Measurements from ENCODE around the gene E2F2. TPM values are rescaled to one million over a fixed set of nuclear protein-coding genes. Genes with fewer than 3 reads are reported as not detected.

The E2F2 gene
- total RNA-seq, 2 donors from 2014 or later = 0.14 to 0.35 TPM

DNA sequence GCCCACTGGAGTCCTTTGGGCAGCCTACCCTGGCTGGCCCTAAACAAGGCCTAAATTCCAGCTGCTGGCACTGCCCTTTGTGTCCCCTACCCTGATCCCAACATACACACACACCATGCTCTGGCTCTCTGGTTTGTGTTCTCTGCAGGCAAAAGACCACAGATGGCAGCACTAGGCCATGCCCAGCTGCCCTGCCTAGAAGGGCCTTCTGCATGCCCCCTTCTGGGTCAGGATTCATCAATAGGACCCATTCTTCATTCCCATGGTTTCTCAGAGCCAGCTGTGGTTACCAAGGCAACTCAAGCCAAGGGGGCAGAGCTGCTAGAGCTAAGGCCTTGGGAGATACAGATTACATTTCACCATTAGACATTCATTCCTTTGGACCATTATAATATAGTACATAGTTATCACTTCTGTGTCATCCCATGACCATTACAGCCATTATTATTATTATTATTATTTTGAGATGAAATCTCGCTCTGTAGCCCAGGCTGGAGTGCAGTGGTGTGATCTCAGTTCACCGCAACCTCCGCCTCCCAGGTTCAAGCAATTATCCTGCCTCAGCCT is 64.5 kb downstream of the E2F2 start:
- TF ChIP-seq, protein P1, sequence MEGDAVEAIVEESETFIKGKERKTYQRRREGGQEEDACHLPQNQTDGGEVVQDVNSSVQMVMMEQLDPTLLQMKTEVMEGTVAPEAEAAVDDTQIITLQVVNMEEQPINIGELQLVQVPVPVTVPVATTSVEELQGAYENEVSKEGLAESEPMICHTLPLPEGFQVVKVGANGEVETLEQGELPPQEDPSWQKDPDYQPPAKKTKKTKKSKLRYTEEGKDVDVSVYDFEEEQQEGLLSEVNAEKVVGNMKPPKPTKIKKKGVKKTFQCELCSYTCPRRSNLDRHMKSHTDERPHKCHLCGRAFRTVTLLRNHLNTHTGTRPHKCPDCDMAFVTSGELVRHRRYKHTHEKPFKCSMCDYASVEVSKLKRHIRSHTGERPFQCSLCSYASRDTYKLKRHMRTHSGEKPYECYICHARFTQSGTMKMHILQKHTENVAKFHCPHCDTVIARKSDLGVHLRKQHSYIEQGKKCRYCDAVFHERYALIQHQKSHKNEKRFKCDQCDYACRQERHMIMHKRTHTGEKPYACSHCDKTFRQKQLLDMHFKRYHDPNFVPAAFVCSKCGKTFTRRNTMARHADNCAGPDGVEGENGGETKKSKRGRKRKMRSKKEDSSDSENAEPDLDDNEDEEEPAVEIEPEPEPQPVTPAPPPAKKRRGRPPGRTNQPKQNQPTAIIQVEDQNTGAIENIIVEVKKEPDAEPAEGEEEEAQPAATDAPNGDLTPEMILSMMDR (IDR thresholded peaks at IDR 0.05) = no peak

DNA sequence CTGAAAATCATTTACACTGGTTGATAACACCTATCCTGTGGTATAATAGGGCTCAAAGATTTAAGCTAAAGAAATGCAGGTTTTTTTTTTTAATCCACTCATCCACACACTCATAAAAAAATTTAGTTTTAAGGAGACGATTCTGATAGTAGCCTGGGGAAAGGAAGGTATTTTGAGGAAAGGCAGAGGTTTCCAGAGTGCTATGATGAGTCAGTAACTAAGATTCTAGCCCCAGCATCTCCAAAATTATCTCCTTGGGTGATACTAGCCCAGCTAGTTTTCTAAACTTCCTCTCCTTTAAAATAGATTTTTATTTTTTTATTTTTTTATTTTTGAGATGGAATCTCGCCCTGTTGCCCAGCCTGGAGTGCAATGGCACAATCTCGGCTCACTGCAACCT is 67.7 kb downstream of the E2F2 start:
- no peak for ATAC-seq (ENCODE audit: insufficient number of reproducible peaks, low FRiP score, low read depth)
- Histone ChIP-seq H3K4me1 (ENCODE audit: control insufficient read depth in 1 of 2, low read depth in 2 of 2) (no peaks in the 10 kb centered on the region), H3K36me3 (no peaks in the 10 kb centered on the region), H3K4me3 (no peak overlapping the region), H3K27ac (no peak overlapping the region), H3K27me3 (replicated peaks; ENCODE audit: insufficient read depth) (no peaks in the 10 kb centered on the region), H3K9me3 (no peaks in the 10 kb centered on the region)
- TF ChIP-seq, protein P1 (IDR thresholded peaks at IDR 0.05) = no peak
- no peak for DNase-seq (ENCODE audit: low spot score)

More for the DNA sequence above, 64.5 kb downstream of the E2F2 start:
- Histone ChIP-seq H3K4me3 (no peak overlapping the region), H3K27ac (no peak overlapping the region), H3K36me3 (no peaks in the 10 kb centered on the region), H3K4me1 (ENCODE audit: control insufficient read depth in 1 of 2, low read depth in 2 of 2) (peaks cover 5 to 22% of the 10 kb centered on the region in 2 donors), H3K27me3 (replicated peaks; ENCODE audit: insufficient read depth) (no peaks in the 10 kb centered on the region), H3K9me3 (no peaks in the 10 kb centered on the region)
- ATAC-seq (ENCODE audit: insufficient number of reproducible peaks, low FRiP score, low read depth) (no peak), DNase-seq (ENCODE audit: low spot score) (no peak)

DNA sequence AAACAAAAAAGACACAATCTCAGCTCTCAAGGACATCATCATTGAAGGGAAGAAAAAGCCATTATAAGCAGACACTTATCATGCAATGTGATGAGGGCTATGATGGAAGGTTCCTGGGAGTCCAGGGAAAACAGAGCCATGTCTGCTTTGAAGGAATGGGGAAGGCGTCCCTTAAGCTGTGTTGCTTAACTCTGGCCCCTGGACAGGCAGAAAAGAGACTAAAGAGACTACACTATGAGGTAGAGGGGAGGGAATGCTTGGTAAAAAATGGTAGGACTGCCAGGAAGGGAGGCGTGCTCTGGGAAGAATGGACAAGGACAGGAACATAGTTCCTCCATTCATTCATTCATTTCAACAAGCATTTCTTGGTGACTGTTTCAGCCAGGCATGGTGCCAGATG is 68.3 kb downstream of the E2F2 start:
- ATAC-seq (ENCODE audit: insufficient number of reproducible peaks, low FRiP score, low read depth) (no peak), DNase-seq (ENCODE audit: low spot score) (no peak)
- Histone ChIP-seq H3K27ac (no peak overlapping the region), H3K4me3 (no peak overlapping the region), H3K9me3 (no peaks in the 10 kb centered on the region), H3K27me3 (replicated peaks; ENCODE audit: insufficient read depth) (no peaks in the 10 kb centered on the region), H3K36me3 (no peaks in the 10 kb centered on the region), H3K4me1 (ENCODE audit: control insufficient read depth in 1 of 2, low read depth in 2 of 2) (no peaks in the 10 kb centered on the region)
- TF ChIP-seq, protein P1 (IDR thresholded peaks at IDR 0.05) = no peak

DNA sequence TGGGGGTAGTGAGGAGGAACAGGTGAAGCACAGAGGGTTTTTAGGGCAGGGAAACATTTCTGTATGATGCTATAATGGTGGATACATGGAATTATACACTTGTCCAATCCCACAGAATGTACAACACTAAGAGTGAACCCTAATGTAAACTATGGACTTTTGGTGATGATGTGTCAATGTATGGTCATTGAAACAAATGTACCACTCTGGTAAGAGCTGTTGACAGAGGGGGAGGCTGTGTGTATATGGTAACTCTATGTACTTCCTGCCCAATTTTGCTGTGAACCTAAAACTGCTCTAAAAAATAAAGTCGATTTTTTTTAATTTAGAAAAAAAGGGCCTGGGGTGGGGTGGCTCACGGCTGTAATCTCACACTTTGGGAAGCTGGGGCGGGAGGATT is 70.0 kb downstream of the E2F2 start:
- ATAC-seq (ENCODE audit: insufficient number of reproducible peaks, low FRiP score, low read depth) = no peak
- no peak overlapping the region for H3K4me3 ChIP-seq
- H3K27me3 ChIP-seq (replicated peaks; ENCODE audit: insufficient read depth) = no peaks in the 10 kb centered on the region
- no peaks in the 10 kb centered on the region for H3K36me3 ChIP-seq
- no peak overlapping the region for H3K27ac ChIP-seq
- no peaks in the 10 kb centered on the region for H3K9me3 ChIP-seq
- TF ChIP-seq, protein P1 (IDR thresholded peaks at IDR 0.05) = no peak
- no peak for DNase-seq (ENCODE audit: low spot score)
- H3K4me1 ChIP-seq (ENCODE audit: control insufficient read depth in 1 of 2, low read depth in 2 of 2) = no peaks in the 10 kb centered on the region

DNA sequence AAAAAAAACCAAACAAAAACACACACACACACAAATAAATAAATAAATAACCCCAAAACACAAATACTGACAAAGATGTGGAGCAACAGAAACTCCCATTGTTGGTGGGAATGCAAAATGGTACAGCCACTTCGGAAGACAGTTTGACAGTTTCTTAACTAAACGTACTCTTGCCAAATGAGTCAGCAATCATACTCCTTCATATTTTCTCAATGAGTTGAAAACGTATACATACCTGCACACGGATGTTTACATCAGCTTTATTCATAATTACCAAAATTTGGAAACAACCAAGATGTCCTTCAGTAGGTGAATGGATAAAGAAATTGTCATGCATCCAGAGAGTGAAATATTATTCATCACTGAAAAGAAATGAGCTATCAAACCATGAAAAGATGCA is 70.5 kb downstream of the E2F2 start:
- H3K36me3 ChIP-seq = no peaks in the 10 kb centered on the region
- no peaks in the 10 kb centered on the region for H3K27me3 ChIP-seq (replicated peaks; ENCODE audit: insufficient read depth)
- no peak for DNase-seq (ENCODE audit: low spot score)
- no peaks in the 10 kb centered on the region for H3K4me1 ChIP-seq (ENCODE audit: control insufficient read depth in 1 of 2, low read depth in 2 of 2)
- H3K4me3 ChIP-seq = no peak overlapping the region
- TF ChIP-seq, protein P1 (IDR thresholded peaks at IDR 0.05) = no peak
- no peaks in the 10 kb centered on the region for H3K9me3 ChIP-seq
- H3K27ac ChIP-seq = no peak overlapping the region
- no peak for ATAC-seq (ENCODE audit: insufficient number of reproducible peaks, low FRiP score, low read depth)

Measured in thoracic aorta (tissue), 2 donors.